SU-DHL-6 (cell line): Measurements from ENCODE around the gene FGF1.

Experiments used
- H2AFZ ChIP-seq: fragments of 200-600 bp; sonication (generic); 2 replicates; pipeline ENCODE4 v1.6.1; 2014; ENCODE audit warnings: low read depth, mild to moderate bottlenecking, moderate library complexity, mixed read lengths, antibody characterized with exemption, low read length; ENCODE audit not compliant: severe bottlenecking
- H3F3A ChIP-seq: fragments of 200-600 bp; shearing (Covaris generic); 2 replicates; pipeline ENCODE4 v1.6.0; 2016; ENCODE audit warnings: antibody characterized with exemption, mild to moderate bottlenecking; ENCODE audit not compliant: insufficient read depth
- H3K27ac ChIP-seq: fragments of 200-600 bp; sonication (generic); 2 replicates; pipeline ENCODE4 v1.5.1; 2016; ENCODE audit warnings: low read depth, mild to moderate bottlenecking, low read length, moderate library complexity, mixed read lengths
- H3K27me3 ChIP-seq: fragments of 200-600 bp; sonication (generic), shearing (Covaris generic); 2 replicates; pipeline ENCODE4 v1.6.0; 2014; ENCODE audit warnings: mild to moderate bottlenecking, low read length
- H3K36me3 ChIP-seq: fragments of 200-600 bp; sonication (generic); 2 replicates; pipeline ENCODE4 v1.6.1; 2014; ENCODE audit warnings: mild to moderate bottlenecking, low read length, mixed read lengths
- H3K4me2 ChIP-seq: fragments of 300-600, 200-600 bp; shearing (Covaris generic), sonication (generic); 2 replicates; pipeline ENCODE4 v1.6.0; 2014; ENCODE audit warnings: low read length, low read depth, mild to moderate bottlenecking; ENCODE audit not compliant: poor library complexity, severe bottlenecking
- H3K4me3 ChIP-seq: fragments of 200-600 bp; sonication (generic); 2 replicates; pipeline ENCODE4 v1.5.1; 2014; ENCODE audit warnings: antibody characterized with exemption, low read length, mild to moderate bottlenecking, mixed read lengths; ENCODE audit not compliant: insufficient read depth, poor library complexity, severe bottlenecking
- H3K79me2 ChIP-seq: fragments of 200-600 bp; sonication (generic); 2 replicates; pipeline ENCODE4 v1.6.1; 2014; ENCODE audit warnings: mild to moderate bottlenecking, low read length, moderate library complexity; ENCODE audit not compliant: insufficient read depth
- H3K9ac ChIP-seq: fragments of 200-600 bp; sonication (generic); 2 replicates; pipeline ENCODE4 v1.7.0; 2014; ENCODE audit warnings: mild to moderate bottlenecking, low read length
- H3K9me2 ChIP-seq: fragments of 200-600 bp; sonication (generic); replicated peaks from 2 replicates; pipeline ENCODE4 v1.6.1; 2014; ENCODE audit warnings: low read length; ENCODE audit not compliant: insufficient read depth
- H3K9me3 ChIP-seq: fragments of 200-600 bp; sonication (generic); 2 replicates; pipeline ENCODE4 v1.6.1; 2014; ENCODE audit warnings: low read length, mixed read lengths; ENCODE audit not compliant: insufficient read depth
- H4K20me1 ChIP-seq: fragments of 200-600 bp; sonication (generic); 2 replicates; pipeline ENCODE4 v1.6.1; 2014; ENCODE audit warnings: low read depth, mild to moderate bottlenecking, antibody characterized with exemption, low read length, moderate library complexity, mixed read lengths
- CTCF ChIP-seq: fragments of 200-600 bp; sonication (generic); IDR thresholded peaks from one replicate; pipeline ENCODE4 v1.5.1; 2017; ENCODE audit warnings: antibody characterized with exemption, mild to moderate bottlenecking, low read length, moderate library complexity; ENCODE audit not compliant: insufficient read depth, poor library complexity, severe bottlenecking
- EZH2phosphoT487 ChIP-seq: fragments of 200-600 bp; sonication (generic), shearing (Covaris generic); conservative IDR thresholded peaks from 2 replicates; pipeline ENCODE4 v1.6.1; 2018; ENCODE audit warnings: mild to moderate bottlenecking, antibody characterized with exemption, low read length, moderate library complexity, mixed read lengths

Gene FGF1

GRCh38 chr5:142688281-142688989 lies 2.5 kb upstream of the FGF1 start:
- Histone ChIP-seq H3K9me2 (no peaks in the 10 kb centered on the region), H4K20me1 (no peaks in the 10 kb centered on the region), H3K27ac (no peak overlapping the region), H2AFZ (no peak overlapping the region), H3K9ac (no peak overlapping the region), H3K27me3 (no peaks in the 10 kb centered on the region), H3K4me2 (no peak overlapping the region), H3K79me2 (no peaks in the 10 kb centered on the region), H3K36me3 (no peaks in the 10 kb centered on the region), H3F3A (no peaks in the 10 kb centered on the region), H3K9me3 (no peaks in the 10 kb centered on the region), H3K4me3 (no peak overlapping the region)
- no peak for TF ChIP-seq CTCF
- TF ChIP-seq EZH2phosphoT487 = no peak

- Histone ChIP-seq H3F3A (no peaks in the 10 kb centered on the region), H3K4me2 (no peak overlapping the region), H4K20me1 (no peaks in the 10 kb centered on the region), H3K79me2 (no peaks in the 10 kb centered on the region), H3K4me3 (no peak overlapping the region), H3K9me3 (no peaks in the 10 kb centered on the region), H3K9ac (no peak overlapping the region), H3K9me2 (no peaks in the 10 kb centered on the region), H3K36me3 (no peaks in the 10 kb centered on the region), H3K27me3 (no peaks in the 10 kb centered on the region), H2AFZ (no peak overlapping the region), H3K27ac (no peak overlapping the region)
- no peak for TF ChIP-seq EZH2phosphoT487
- no peak for TF ChIP-seq CTCF
These were observed 1.1 kb upstream of the FGF1 start for GRCh38 chr5:142686968-142687367.

GRCh38 chr5:142686210-142686734 lies 382 bp upstream of the FGF1 start:
- no peak overlapping the region for H3K4me2 ChIP-seq
- H3K79me2 ChIP-seq = no peaks in the 10 kb centered on the region
- no peak overlapping the region for H3K27ac ChIP-seq

More at GRCh38 chr5:142686210-142686734, 382 bp upstream of the FGF1 start:
- H4K20me1 ChIP-seq = no peaks in the 10 kb centered on the region
- H2AFZ ChIP-seq = no peak overlapping the region
- H3F3A ChIP-seq = no peaks in the 10 kb centered on the region
- H3K9me3 ChIP-seq = no peaks in the 10 kb centered on the region
- no peak overlapping the region for H3K9ac ChIP-seq
- H3K9me2 ChIP-seq = no peaks in the 10 kb centered on the region
- H3K36me3 ChIP-seq = no peaks in the 10 kb centered on the region
- H3K27me3 ChIP-seq = no peaks in the 10 kb centered on the region
- no peak overlapping the region for H3K4me3 ChIP-seq
- TF ChIP-seq CTCF (no peak), EZH2phosphoT487 (no peak)
